ENCODE data around the gene GALE. TPM values are rescaled to one million over a fixed set of nuclear protein-coding genes. Genes with fewer than 3 reads are reported as not detected.

Gene GALE
- total RNA-seq, 1 donor from 2014 or later: 5.3 TPM

- ATAC-seq (ENCODE audit: poor library complexity): no peak
- intact Hi-C loops (cut with DNase I): loop anchor here (5.0 kb wide), 1 partner anchor 94 kb away; the partner anchor contains the start of gene FUCA1
- no peak for DNase-seq
Observed at GRCh38 chr1:23772854-23773242, 27.7 kb downstream of the GALE start.

- DNase-seq: peak; percentile 92
- peak; percentile 84 for ATAC-seq (ENCODE audit: poor library complexity)
- intact Hi-C loops (cut with DNase I): loop anchor here (5.0 kb wide), 1 partner anchor 95 kb away; the partner anchor contains the start of gene FUCA1
Observed at GRCh38 chr1:23772049-23772853, 28.3 kb downstream of the GALE start.

GRCh38 chr1:23768733-23769132, 31.8 kb downstream of the GALE start:
- DNase-seq (no peak), ATAC-seq (ENCODE audit: poor library complexity) (peak; percentile 59)
- intact Hi-C loops (cut with DNase I): no loop called here

- ATAC-seq (ENCODE audit: poor library complexity) (no peak), DNase-seq (no peak)
- intact Hi-C loops (cut with DNase I): no loop called here
Observed at GRCh38 chr1:23763041-23763577, 37.4 kb downstream of the GALE start.

GRCh38 chr1:23759277-23759676, 41.3 kb downstream of the GALE start:
- ATAC-seq (ENCODE audit: poor library complexity) (peak; percentile 71), DNase-seq (no peak)
- intact Hi-C loops (cut with DNase I): no loop called here

GRCh38 chr1:23757812-23758211, 42.7 kb downstream of the GALE start:
- no peak for DNase-seq
- intact Hi-C loops (cut with DNase I): no loop called here
- ATAC-seq (ENCODE audit: poor library complexity): no peak

- ATAC-seq (ENCODE audit: poor library complexity): no peak
- intact Hi-C loops (cut with DNase I): no loop called here
- no peak for DNase-seq
Observed at GRCh38 chr1:23756676-23757075, 43.9 kb downstream of the GALE start.

- ATAC-seq (ENCODE audit: poor library complexity) (no peak), DNase-seq (no peak)
- intact Hi-C loops (cut with DNase I): no loop called here
Observed at GRCh38 chr1:23752909-23753308, 47.6 kb downstream of the GALE start.

- intact Hi-C loops (cut with DNase I): no loop called here
- ATAC-seq (ENCODE audit: poor library complexity) (no peak), DNase-seq (no peak)
Observed at GRCh38 chr1:23751815-23752200, 48.7 kb downstream of the GALE start.

GRCh38 chr1:23751050-23751814, 49.3 kb downstream of the GALE start:
- ATAC-seq (ENCODE audit: poor library complexity) (peak; percentile 69), DNase-seq (no peak)
- intact Hi-C loops (cut with DNase I): no loop called here

- intact Hi-C loops (cut with DNase I): loop anchor here (10.0 kb wide), 1 partner anchor 53 kb away; the partner anchor contains the start of gene RPL11
- DNase-seq: no peak
- ATAC-seq (ENCODE audit: poor library complexity): no peak
Observed at GRCh38 chr1:23748016-23748415, 52.5 kb downstream of the GALE start.

Other genes starting within 250 kb of the GALE start
- gene ID3, start 241.3 kb downstream of the GALE start, total RNA-seq: 73.0 TPM
- gene RPL11, start 108.9 kb downstream of the GALE start, total RNA-seq: 570 TPM
- gene ELOA, start 57.3 kb downstream of the GALE start, total RNA-seq: 34.5 TPM
- gene PITHD1, start 22.3 kb downstream of the GALE start, total RNA-seq: 43.8 TPM
- 26.8 TPM for gene LYPLA2, start 9.6 kb downstream of the GALE start, total RNA-seq
- gene HMGCL, start 24.7 kb upstream of the GALE start, total RNA-seq: 34.3 TPM
- 12.3 TPM for gene FUCA1, start 67.5 kb upstream of the GALE start, total RNA-seq
- gene CNR2, start 112.6 kb upstream of the GALE start, total RNA-seq: not detected
- gene PNRC2, start 159.1 kb upstream of the GALE start, total RNA-seq: 74.2 TPM
- gene SRSF10, start 179.6 kb upstream of the GALE start, total RNA-seq: 51.9 TPM

Measured in Right ventricle myocardium superior (tissue), 1 donor.